Spleen (tissue), 7 donors: Measurements from ENCODE around the gene ZNF536.

Experiments
- CTCF ChIP-seq, 11 experiments: fragments of 200-600 bp in 7 of 11; fragments of 450-650 bp in 4 of 11; sonication (generic) in 4 of 11; IDR thresholded peaks in 8 of 11; conservative IDR thresholded peaks in 3 of 11; 1 replicate in 7 of 11; 2 replicates in 4 of 11; pipeline versions ENCODE4 v1.4.0 to v1.8.0; 2016 to 2021; ENCODE audit warnings: antibody characterized with exemption in 11 of 11, inconsistent platforms in 4 of 11, mild to moderate bottlenecking in 1 of 11
- POLR2AphosphoS5 ChIP-seq, 3 donors: sonication (generic); formaldehyde crosslinking; IDR thresholded peaks; one replicate each; pipeline ENCODE4 v1.5.1; 2017; ENCODE audit warnings: antibody characterized with exemption in 3 of 3
- donor health status: DM: no; HTN: no; CAD: no; lungs with moderate emphysema.
- donor health status: DM: no; HTN: no; CAD: no.
- donor health status: DM: no; HTN: no; CAD: no.

- TF ChIP-seq POLR2AphosphoS5 (IDR thresholded peaks at IDR 0.05): no peak
- TF ChIP-seq CTCF (IDR thresholded peaks at IDR 0.05 in 8 of 11, conservative IDR thresholded peaks at IDR 0.05 in 3 of 11): no peak
Measured at GRCh38 chr19:30535011-30535410, 162.8 kb downstream of the ZNF536 start.
